ENCODE measurements around the gene ADAMTS2. TPM values are rescaled to one million over a fixed set of nuclear protein-coding genes. Genes with fewer than 3 reads are reported as not detected.

Gene ADAMTS2
- total RNA-seq, 1 donor from 2014 or later = 23.5 TPM

DNA sequence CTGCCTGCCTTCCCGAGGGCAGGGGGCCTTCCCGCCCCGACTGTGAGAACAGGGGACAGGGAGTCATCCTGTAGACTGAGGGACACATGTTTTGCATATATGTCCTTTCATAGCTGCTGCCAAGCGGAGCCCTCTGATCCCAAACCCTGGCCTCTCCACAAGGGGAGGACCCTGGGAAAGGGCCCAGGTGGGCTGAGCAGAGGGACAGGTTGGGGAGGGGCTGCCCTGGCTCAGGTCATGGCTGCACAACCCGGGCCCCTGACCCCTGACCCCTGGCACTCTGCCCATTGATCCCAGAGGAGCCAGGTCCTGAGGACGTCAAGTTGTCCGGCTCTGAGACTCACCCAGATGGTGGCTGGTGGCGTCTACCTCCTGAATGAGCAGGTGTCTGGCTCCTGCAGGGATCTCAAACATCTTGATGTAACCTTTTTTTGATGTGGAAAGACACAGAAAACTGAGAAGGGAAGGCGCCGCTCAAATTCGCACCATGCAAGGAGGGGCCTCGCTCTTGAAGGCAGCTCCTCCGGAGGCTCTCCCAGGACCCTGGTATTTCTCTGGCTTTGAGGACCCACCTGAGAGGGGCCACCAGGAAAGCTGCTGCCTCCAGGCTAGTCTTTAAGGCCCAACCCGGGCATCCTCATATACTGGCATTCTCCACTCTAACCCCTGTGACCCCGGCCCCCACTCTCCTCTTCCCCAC, 213.2 kb downstream of the ADAMTS2 start:
- TF ChIP-seq, protein P1, sequence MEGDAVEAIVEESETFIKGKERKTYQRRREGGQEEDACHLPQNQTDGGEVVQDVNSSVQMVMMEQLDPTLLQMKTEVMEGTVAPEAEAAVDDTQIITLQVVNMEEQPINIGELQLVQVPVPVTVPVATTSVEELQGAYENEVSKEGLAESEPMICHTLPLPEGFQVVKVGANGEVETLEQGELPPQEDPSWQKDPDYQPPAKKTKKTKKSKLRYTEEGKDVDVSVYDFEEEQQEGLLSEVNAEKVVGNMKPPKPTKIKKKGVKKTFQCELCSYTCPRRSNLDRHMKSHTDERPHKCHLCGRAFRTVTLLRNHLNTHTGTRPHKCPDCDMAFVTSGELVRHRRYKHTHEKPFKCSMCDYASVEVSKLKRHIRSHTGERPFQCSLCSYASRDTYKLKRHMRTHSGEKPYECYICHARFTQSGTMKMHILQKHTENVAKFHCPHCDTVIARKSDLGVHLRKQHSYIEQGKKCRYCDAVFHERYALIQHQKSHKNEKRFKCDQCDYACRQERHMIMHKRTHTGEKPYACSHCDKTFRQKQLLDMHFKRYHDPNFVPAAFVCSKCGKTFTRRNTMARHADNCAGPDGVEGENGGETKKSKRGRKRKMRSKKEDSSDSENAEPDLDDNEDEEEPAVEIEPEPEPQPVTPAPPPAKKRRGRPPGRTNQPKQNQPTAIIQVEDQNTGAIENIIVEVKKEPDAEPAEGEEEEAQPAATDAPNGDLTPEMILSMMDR (IDR thresholded peaks at IDR 0.05; ENCODE audit: partially characterized antibody, unreplicated experiment) = no peak
- no peak overlapping the region for H3K27ac Mint-ChIP-seq (ENCODE audit: unreplicated experiment)
- H3K4me1 Mint-ChIP-seq (ENCODE audit: low read depth, unreplicated experiment) = peaks cover 2% of the 10 kb centered on the region
- H3K4me3 Mint-ChIP-seq (ENCODE audit: unreplicated experiment) = no peak overlapping the region
- H3K36me3 Mint-ChIP-seq (ENCODE audit: unreplicated experiment) = peaks cover 4% of the 10 kb centered on the region
- peaks cover 9% of the 10 kb centered on the region for H3K9me3 Mint-ChIP-seq (ENCODE audit: unreplicated experiment)
- no peak for DNase-seq
- H3K27me3 Mint-ChIP-seq (ENCODE audit: unreplicated experiment) = peaks cover 10% of the 10 kb centered on the region

DNA sequence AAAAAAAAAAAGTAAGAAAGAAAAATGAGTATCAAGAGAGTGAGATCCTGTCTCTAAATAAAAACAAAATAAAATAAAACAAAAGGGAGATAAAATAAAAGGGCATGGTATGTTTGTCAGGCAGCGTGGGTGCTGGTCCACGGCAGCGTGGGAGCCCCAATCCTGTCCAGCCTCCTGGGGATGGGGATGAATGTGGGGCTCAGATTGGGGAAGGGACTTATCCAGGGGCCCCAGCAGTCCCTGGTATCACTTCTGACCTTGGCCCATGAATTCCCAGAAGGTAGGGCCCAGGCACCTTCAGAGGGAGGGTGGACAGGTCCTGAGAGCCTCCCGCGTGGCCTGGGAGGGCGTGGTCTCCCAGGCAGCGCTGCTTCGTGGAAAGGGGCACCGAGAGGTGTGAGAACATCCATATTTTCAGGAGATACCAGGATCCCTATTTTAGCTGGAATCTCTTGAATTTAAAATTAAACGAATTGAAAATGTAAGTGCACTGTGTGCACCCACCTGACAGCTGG, 213.9 kb downstream of the ADAMTS2 start:
- Mint-ChIP-seq H3K4me1 (ENCODE audit: low read depth, unreplicated experiment) (peaks cover 2% of the 10 kb centered on the region), H3K27ac (ENCODE audit: unreplicated experiment) (no peak overlapping the region), H3K4me3 (ENCODE audit: unreplicated experiment) (no peak overlapping the region), H3K9me3 (ENCODE audit: unreplicated experiment) (peaks cover 9% of the 10 kb centered on the region), H3K36me3 (ENCODE audit: unreplicated experiment) (peaks cover 4% of the 10 kb centered on the region), H3K27me3 (ENCODE audit: unreplicated experiment) (peaks cover 9% of the 10 kb centered on the region)
- TF ChIP-seq, protein P1 (IDR thresholded peaks at IDR 0.05; ENCODE audit: partially characterized antibody, unreplicated experiment) = no peak
- DNase-seq = no peak

DNA sequence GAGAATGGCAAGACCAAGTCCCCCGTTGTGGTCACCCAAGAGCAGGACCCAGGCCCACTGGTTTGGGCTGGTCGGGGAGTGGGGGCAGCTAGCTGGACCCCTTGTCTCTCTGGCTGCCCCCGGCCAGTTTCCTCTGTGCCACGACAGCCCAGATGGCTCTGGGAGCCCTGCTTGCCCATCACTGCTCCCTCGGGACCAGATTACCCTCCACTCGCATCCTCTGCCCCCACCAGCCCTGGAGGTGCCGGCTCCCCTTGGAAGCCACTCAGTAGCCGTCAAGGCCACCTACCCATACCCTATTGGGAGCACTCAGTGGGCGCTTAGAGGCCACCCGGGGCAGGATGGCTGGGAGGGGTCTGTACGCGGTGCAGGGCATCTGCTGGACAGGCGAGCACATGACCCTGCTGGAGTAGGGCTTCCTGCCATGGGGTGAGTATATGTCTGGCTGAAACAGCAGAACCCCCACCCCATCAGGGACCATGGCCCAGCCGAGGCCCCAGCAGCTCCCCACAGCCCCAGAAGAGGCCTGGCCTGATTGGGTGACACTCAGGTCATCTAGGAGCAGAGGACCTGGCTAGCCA, 215.1 kb downstream of the ADAMTS2 start:
- H3K36me3 Mint-ChIP-seq (ENCODE audit: unreplicated experiment) = peaks cover 4% of the 10 kb centered on the region
- peaks cover 7% of the 10 kb centered on the region for H3K27me3 Mint-ChIP-seq (ENCODE audit: unreplicated experiment)
- no peak overlapping the region for H3K4me3 Mint-ChIP-seq (ENCODE audit: unreplicated experiment)
- TF ChIP-seq, protein P1 (IDR thresholded peaks at IDR 0.05; ENCODE audit: partially characterized antibody, unreplicated experiment) = no peak
- no peak overlapping the region for H3K27ac Mint-ChIP-seq (ENCODE audit: unreplicated experiment)
- H3K9me3 Mint-ChIP-seq (ENCODE audit: unreplicated experiment) = peaks cover 6% of the 10 kb centered on the region
- DNase-seq = no peak
- H3K4me1 Mint-ChIP-seq (ENCODE audit: low read depth, unreplicated experiment) = peaks cover 2% of the 10 kb centered on the region

DNA sequence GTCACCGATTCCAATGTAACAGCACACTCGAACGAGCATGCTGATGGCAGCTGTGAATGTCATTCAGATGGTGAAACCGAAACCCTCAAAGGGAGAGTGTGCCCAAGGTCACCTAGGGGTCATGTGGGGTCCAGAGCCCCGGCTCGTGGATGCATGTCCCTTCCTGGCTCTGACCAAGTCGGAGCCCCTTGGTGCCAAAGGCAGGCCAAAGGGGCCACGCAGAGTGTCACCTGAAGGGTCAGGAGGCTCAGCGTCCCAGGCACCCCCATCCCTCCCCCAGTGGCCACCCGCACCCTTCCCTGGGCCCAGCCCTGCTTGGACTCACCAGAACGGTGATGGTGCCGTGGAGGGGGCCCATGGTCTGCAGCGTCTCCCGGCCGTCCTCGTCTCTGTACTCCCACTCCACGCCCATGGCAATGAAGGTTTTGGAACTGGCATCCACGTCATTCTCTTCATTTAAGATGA, 215.6 kb downstream of the ADAMTS2 start:
- Mint-ChIP-seq H3K9me3 (ENCODE audit: unreplicated experiment) (peaks cover 6% of the 10 kb centered on the region), H3K27me3 (ENCODE audit: unreplicated experiment) (peaks cover 7% of the 10 kb centered on the region), H3K4me1 (ENCODE audit: low read depth, unreplicated experiment) (peaks cover 2% of the 10 kb centered on the region), H3K4me3 (ENCODE audit: unreplicated experiment) (no peak overlapping the region), H3K36me3 (ENCODE audit: unreplicated experiment) (peaks cover 4% of the 10 kb centered on the region), H3K27ac (ENCODE audit: unreplicated experiment) (no peak overlapping the region)
- no peak for DNase-seq
- TF ChIP-seq, protein P1 (IDR thresholded peaks at IDR 0.05; ENCODE audit: partially characterized antibody, unreplicated experiment) = no peak

DNA sequence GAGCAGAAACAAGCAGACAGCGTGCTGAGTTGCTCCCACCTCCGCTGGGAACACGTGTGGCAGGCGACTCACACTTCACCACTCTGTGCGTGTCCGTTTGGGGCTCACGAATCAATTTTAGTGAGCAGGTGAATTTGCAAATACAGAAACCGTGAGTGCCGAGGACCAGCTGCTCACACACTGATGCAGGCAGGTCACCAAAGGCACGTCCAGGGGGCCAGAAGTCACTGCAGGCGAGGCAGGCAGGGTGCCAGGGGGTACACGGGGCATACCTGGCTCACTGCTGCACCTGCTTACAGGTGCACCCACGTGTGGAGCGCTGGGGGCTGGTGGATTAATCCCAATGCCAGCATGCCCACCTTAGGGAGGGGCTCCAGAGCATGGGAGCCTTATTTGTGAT, 216.3 kb downstream of the ADAMTS2 start:
- Mint-ChIP-seq H3K36me3 (ENCODE audit: unreplicated experiment) (peaks cover 4% of the 10 kb centered on the region), H3K27me3 (ENCODE audit: unreplicated experiment) (peaks cover 7% of the 10 kb centered on the region), H3K9me3 (ENCODE audit: unreplicated experiment) (peaks cover 4% of the 10 kb centered on the region), H3K27ac (ENCODE audit: unreplicated experiment) (no peak overlapping the region), H3K4me1 (ENCODE audit: low read depth, unreplicated experiment) (peaks cover 2% of the 10 kb centered on the region), H3K4me3 (ENCODE audit: unreplicated experiment) (no peak overlapping the region)
- TF ChIP-seq, protein P1 (IDR thresholded peaks at IDR 0.05; ENCODE audit: partially characterized antibody, unreplicated experiment) = no peak
- no peak for DNase-seq

All from glutamatergic neuron (in vitro differentiated cells).